ENCODE measurements around the gene ELN. TPM values are rescaled to one million over a fixed set of nuclear protein-coding genes. Genes with fewer than 3 reads are reported as not detected.

Gene ELN
- total and polyA plus RNA-seq, 2 of the 8 experiments (the other 6 are each of a cell fraction or from before 2014, with no cell fraction given) = 5.1 to 5.6 TPM

DNA sequence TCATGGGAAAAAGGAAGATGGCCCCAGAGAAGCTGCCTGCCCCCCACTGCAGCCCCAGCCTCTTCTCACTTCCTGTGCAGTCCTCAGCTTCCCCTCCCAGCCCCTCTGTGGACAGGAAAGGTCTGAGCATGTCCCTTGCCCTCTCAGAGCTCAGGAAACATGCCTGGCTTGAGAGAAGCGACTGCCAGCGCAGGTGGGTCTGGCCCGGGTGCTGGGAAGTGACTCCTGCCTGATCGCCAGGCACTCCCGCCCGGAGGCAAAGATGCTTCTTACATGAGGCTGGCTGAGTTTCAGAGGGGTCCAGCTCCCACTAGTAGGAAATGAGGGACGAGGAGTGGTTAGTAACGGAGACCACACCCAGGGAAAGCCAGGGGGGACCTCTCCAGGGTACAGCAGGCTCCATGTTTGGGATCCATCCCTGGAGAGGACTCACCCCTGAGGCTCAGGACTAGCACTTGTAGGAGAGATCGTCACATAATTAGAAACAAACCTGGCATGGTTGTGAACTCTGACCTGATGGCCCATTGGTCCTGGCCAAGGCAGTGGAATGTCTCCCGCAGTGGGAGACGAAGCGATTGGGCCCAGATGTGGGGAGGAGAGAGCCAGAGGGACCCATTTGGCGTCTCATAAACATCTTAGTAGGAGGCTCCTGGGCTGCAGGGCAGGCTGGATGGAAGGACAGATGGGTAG is 12.3 kb downstream of the ELN start:
- Histone ChIP-seq H3K36me3 (ENCODE audit: control insufficient read depth in 2 of 4, insufficient read depth in 4 of 4, low read length in 3 of 4) (no peaks in the 10 kb centered on the region), H2BK5ac (ENCODE audit: low read depth, low read length) (no peak overlapping the region), H4K5ac (ENCODE audit: insufficient read length, low read depth, low read length) (no peak overlapping the region), H3K56ac (replicated peaks; ENCODE audit: insufficient read length, low read depth, low read length) (no peak overlapping the region), H3K27me3 (replicated peaks in 1 of 4; ENCODE audit: control insufficient read depth in 3 of 4, extremely low read depth in 1 of 4, insufficient read depth in 3 of 4, low read length in 3 of 4) (no peaks in the 10 kb centered on the region), H2BK20ac (ENCODE audit: low read length) (no peak overlapping the region), H2AK5ac (ENCODE audit: low read depth, low read length) (no peak overlapping the region), H2BK15ac (ENCODE audit: low read length) (no peak overlapping the region), H3K23me2 (ENCODE audit: low read depth, low read length) (no peaks in the 10 kb centered on the region; the same call in 1 of the 2 replicates), H2BK12ac (ENCODE audit: low read depth, low read length) (no peak overlapping the region), H4K91ac (replicated peaks; ENCODE audit: insufficient read length, low read length) (no peak overlapping the region), H3K9ac (replicated peaks in 1 of 4; ENCODE audit: extremely low read depth in 1 of 4, low read depth in 3 of 4, low read length in 3 of 4) (no peak overlapping the region), H3K4me3 (ENCODE audit: extremely low read depth in 1 of 4, insufficient read depth in 2 of 4, low read depth in 3 of 4, low read length in 4 of 4) (no peak overlapping the region), H3K79me2 (ENCODE audit: control insufficient read depth in 1 of 2, insufficient read depth in 2 of 2, low read length in 2 of 2) (no peaks in the 10 kb centered on the region), H3K27ac (ENCODE audit: low read depth, low read length) (no peak overlapping the region), H4K20me1 (replicated peaks in 1 of 2; ENCODE audit: control insufficient read depth in 1 of 2, insufficient read depth in 2 of 2, low read length in 2 of 2) (no peaks in the 10 kb centered on the region), H3K14ac (ENCODE audit: insufficient read length) (no peak overlapping the region), H2BK120ac (replicated peaks; ENCODE audit: low read depth, low read length) (no peak overlapping the region), H2AFZ (ENCODE audit: low read length) (no peak overlapping the region), H3K18ac (ENCODE audit: extremely low read depth, low read length) (no peak overlapping the region), H3K23ac (ENCODE audit: insufficient read length) (no peak overlapping the region), H3K4me2 (ENCODE audit: insufficient read depth in 1 of 2, low read depth in 2 of 2, low read length in 2 of 2) (no peak overlapping the region), H3K9me3 (ENCODE audit: insufficient read depth in 2 of 2, low read depth in 1 of 2, low read length in 1 of 2) (no peaks in the 10 kb centered on the region), H4K8ac (ENCODE audit: extremely low read depth, insufficient read depth, low read length) (no peak overlapping the region), H3K79me1 (ENCODE audit: low read depth, low read length) (no peaks in the 10 kb centered on the region), H3K4me1 (replicated peaks in 1 of 4; ENCODE audit: control insufficient read depth in 3 of 4, insufficient read depth in 4 of 4, low read length in 3 of 4) (peaks cover 0 to 22% (median 18%) of the 10 kb centered on the region in 4 experiments; a peak in 6 of 7 replicates), H3K4ac (replicated peaks; ENCODE audit: insufficient read length, low read depth, low read length) (no peak overlapping the region)
- WGBS, 2 experiments (ENCODE audit: extremely low coverage in 1 of 2, insufficient coverage in 1 of 2, insufficient read length in 1 of 2, insufficient replicate concordance in 2 of 2, low coverage in 1 of 2, low lambda C conversion rate in 2 of 2, missing lambda C conversion rate in 1 of 2) = 83% methylated on average over 13 of the region's 13 CpGs; no CpG with 5 or more reads in 1 of the 2 experiments
- FAIRE-seq (no peak), DNase-seq (ENCODE audit: low read depth in 1 of 2, low spot score in 2 of 2) (no peak)
- CTCF ChIA-PET (ENCODE audit: partially characterized antibody) = interaction anchor here (0.6 to 6.5 kb wide), 6 partner anchors 11 to 166 kb away, joined by 3 to 58 read pairs (median 4); partner anchors contain the start of gene ELN
- POLR2A ChIA-PET (ENCODE audit: partially characterized antibody) = interaction anchor here (2.1 kb wide), 1 partner anchor 10 kb away, joined by 5 read pairs; no protein-coding TSS in a partner anchor
- no peak for TF ChIP-seq POU5F1 (IDR thresholded peaks at IDR 0.05; ENCODE audit: low read depth, low read length)
- no peak for TF ChIP-seq HDAC6 (IDR thresholded peaks at IDR 0.05; ENCODE audit: low read depth, low read length)
- no peak for TF ChIP-seq KDM1A (IDR thresholded peaks at IDR 0.05; ENCODE audit: borderline replicate concordance, low read length)
- TF ChIP-seq CHD1 (IDR thresholded peaks at IDR 0.05; ENCODE audit: low read depth, low read length) = no peak
- TF ChIP-seq, protein P1, sequence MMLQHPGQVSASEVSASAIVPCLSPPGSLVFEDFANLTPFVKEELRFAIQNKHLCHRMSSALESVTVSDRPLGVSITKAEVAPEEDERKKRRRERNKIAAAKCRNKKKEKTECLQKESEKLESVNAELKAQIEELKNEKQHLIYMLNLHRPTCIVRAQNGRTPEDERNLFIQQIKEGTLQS (IDR thresholded peaks at IDR 0.05; ENCODE audit: insufficient read depth, low read depth, low read length) = no peak
- TF ChIP-seq ASH2L (IDR thresholded peaks at IDR 0.05; ENCODE audit: low read length) = no peak
- no peak for TF ChIP-seq POLR2AphosphoS5 (IDR thresholded peaks at IDR 0.05; ENCODE audit: low read depth, low read length)
- TF ChIP-seq YY1 (IDR thresholded peaks at IDR 0.05; ENCODE audit: low read depth, low read length) = no peak
- TF ChIP-seq RBBP5 (IDR thresholded peaks at IDR 0.05; ENCODE audit: borderline replicate concordance, low read depth, low read length) = no peak
- TF ChIP-seq SRF (IDR thresholded peaks at IDR 0.05; ENCODE audit: low read depth, low read length) = no peak
- TF ChIP-seq SAP30 (IDR thresholded peaks at IDR 0.05; ENCODE audit: insufficient read depth, insufficient replicate concordance, low read length) = no peak
